ENCODE measurements around the gene GPR27.

Gene GPR27

GRCh38 chr3:71733319-71733718 lies 20.3 kb upstream of the GPR27 start:
- no peak for DNase-seq (ENCODE audit: low spot score)

- no peak for DNase-seq (ENCODE audit: low spot score)
Measured at GRCh38 chr3:71734881-71735280, 18.8 kb upstream of the GPR27 start.

DNA sequence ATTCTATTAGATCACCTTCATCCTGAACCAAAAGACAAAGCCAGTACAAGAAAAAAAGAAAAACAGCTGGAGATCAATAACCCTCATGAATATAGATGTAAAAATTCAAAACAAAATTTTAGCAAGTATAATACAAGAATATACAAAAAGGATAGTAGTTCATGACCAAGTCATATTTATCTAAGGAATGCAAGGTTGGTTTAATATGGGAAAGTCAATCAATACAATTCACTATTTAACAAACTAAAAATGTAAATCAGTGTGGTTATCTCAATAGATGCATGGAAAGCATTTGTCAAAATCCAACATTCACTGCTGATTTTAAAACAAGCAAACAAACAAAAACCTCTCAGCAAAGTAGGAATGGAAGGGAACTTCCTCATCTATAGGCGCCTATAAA lies 11.0 kb upstream of the GPR27 start:
- no peak for DNase-seq (ENCODE audit: low spot score)

GRCh38 chr3:71744738-71745137 lies 8.9 kb upstream of the GPR27 start:
- no peak for DNase-seq (ENCODE audit: low spot score)

DNA sequence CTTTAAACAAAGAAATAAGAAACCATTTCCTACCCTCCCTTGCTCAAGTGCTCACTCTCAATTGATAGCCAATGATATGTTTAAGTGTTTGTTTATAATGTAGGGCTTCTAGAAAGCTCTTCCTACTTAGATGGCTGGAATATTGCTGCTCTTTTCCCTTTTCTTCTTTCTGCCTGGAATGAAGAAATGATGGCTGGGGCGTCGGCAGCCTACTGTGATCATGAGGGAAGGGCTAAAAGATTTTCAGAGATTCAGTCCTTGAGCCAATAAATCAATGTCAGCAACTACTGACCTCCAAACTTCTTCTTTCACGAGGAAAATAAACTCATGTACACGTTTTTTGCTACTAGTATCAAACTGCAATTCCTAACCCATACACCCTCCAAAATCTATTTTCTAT lies 2.1 kb upstream of the GPR27 start:
- no peak for DNase-seq (ENCODE audit: low spot score)

GRCh38 chr3:71752831-71753700 lies 589 bp upstream of the GPR27 start:
- DNase-seq (ENCODE audit: low spot score), result peak; percentile 62

GRCh38 chr3:71754610-71755253 lies 1.1 kb downstream of the GPR27 start:
- peak; percentile 49 for DNase-seq (ENCODE audit: low spot score)

GRCh38 chr3:71758091-71758490 lies 4.4 kb downstream of the GPR27 start:
- DNase-seq (ENCODE audit: low spot score), result no peak

- no peak for DNase-seq (ENCODE audit: low spot score)
Measured at GRCh38 chr3:71759401-71759800, 5.7 kb downstream of the GPR27 start.

DNA sequence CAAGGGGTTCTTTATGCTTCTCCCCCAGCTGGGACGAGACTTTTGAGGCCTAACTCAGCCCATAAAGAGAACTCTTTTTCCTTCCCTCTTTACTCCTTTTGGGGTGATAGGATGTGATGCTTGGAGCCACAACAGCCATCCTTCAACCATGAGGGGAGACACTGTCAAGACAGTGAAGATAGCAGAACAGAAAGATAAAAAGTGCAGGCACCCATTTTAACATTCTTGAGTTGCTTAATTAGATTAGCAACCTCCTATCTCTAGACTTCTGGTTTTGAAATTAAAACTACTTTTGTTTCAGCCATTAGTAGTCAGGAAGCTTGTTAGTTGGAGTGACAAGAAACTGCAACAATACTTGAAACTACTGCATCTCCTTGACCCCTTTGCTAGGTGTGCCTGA lies 6.5 kb downstream of the GPR27 start:
- DNase-seq (ENCODE audit: low spot score), result no peak

- DNase-seq (ENCODE audit: low spot score), result no peak
Measured at GRCh38 chr3:71763426-71763825, 9.8 kb downstream of the GPR27 start.

DNA sequence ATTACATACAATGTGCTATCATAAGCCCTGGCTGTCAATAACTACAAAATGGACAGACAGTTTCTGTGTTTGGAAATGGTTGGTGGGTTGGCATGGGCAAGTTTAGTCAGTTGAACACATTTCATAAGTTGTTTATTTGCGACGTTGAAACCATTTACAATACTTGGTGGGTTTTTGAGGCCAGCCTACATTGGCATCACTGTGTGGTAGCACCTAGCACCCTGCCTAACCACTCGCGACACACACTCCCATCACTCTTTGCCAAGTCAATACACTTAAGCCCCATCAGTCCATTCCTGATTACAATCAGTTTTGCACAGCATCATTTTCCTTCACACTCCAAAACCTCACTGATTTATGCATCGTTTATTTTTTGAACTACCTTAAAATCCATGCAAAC lies 17.5 kb downstream of the GPR27 start:
- DNase-seq (ENCODE audit: low spot score), result no peak

- DNase-seq (ENCODE audit: low spot score), result no peak
Measured at GRCh38 chr3:71771884-71772283, 18.2 kb downstream of the GPR27 start.

DNA sequence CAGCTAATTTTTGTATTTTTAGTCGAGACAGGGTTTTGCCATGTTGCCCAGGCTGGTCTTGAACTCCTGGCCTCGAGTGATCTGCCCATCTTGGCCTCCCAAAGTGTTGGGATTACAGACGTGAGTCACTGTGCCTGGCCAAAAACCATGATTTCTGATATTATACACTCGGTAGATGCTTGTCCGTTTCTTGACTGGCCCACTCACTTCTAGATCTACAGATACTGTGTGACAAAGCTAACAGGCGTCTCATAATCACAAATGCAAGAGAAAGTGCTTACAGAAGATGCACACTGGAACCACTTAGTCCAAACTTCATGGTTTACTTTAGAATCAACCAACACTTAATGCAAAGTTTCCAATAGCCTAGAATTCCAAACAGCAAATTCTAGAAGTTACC lies 22.9 kb downstream of the GPR27 start:
- DNase-seq (ENCODE audit: low spot score), result no peak

DNA sequence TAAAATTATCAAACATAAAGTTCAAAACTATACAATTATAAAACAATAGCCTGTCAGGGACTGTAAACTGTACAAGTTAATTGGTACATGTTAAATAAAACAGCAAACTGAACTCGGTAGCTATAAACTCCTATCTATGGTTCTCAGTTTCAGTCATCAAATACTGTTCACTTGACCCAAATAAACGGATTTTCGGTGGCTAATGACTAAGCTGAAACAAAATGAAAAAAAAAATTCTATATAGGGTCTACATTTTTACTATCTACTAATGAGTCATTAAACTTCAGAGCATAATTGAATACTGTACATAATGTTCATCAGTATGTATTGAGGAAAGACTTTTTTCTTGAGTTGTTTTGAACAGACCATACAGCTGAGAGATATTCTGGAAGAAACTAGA lies 24.7 kb downstream of the GPR27 start:
- no peak for DNase-seq (ENCODE audit: low spot score)

GRCh38 chr3:71779674-71780377 lies 26.2 kb downstream of the GPR27 start:
- no peak for DNase-seq (ENCODE audit: low spot score)

- no peak for DNase-seq (ENCODE audit: low spot score)
Measured at GRCh38 chr3:71780430-71780829, 26.8 kb downstream of the GPR27 start.

DNA sequence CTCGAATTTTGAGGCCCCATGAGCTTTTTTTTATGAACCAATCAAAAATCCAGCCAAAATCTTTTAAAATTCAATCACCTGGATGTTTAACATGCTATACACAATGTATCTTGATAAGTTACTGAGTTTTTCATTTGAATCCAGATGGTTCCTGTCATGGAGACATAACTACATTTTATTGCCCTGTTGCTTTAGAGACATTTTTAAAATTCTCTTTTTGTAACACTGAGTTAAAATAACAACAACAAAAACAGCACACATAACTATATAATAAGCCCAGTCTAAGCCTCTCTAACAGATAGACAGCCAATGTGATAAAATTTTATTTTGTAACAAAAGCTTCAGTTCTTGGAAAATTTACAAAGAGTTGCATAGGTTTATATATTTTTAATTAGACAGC lies 29.5 kb downstream of the GPR27 start:
- no peak for DNase-seq (ENCODE audit: low spot score)

- DNase-seq (ENCODE audit: low spot score), result peak; percentile 54
Measured at GRCh38 chr3:71784201-71784913, 30.7 kb downstream of the GPR27 start.

- peak; percentile 72 for DNase-seq (ENCODE audit: low spot score)
Measured at GRCh38 chr3:71784914-71785531, 31.4 kb downstream of the GPR27 start, which contains the start of gene PROK2. Gene PROK2 (minus strand): TSS chr3:71785148. CDS start chr3:71785052, 96 bp downstream.

DNA sequence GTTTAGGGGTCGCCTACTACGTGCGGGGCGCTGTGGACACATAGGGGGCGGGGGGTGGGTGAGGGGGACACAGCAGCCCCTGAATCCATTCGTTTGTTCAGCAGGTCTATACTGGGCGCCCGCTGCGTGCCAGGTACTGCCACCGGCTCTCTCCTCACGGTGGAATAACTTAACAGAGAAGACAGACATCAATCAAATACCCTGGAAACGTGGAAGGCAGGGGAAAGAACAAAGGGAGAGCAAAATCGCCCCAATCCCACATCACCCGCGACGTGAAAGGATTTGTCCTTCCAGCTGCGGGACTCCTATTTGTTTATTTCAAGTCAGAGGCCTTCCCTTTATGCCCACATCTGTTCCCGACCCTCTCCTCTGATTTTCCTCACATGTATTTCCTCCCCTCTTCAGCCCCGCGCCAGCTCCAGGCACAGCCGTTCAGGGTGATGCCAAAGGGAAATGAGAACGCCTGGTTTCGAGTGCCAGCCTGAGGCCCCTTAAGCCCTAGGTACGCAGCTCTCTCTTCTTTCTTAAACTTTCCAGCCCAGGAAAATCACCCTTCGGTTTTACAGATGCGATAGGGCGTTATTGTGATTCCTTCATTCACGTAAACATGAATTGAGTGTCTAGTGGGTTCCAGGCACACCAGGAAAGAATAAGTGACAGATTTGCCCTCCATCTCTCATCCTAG lies 32.0 kb downstream of the GPR27 start:
- DNase-seq (ENCODE audit: low spot score), result no peak
